Left colon (tissue), 2 donors: ENCODE data around the gene ZNF532. TPM values are rescaled to one million over a fixed set of nuclear protein-coding genes. Genes with fewer than 3 reads are reported as not detected.

Source experiments
- ATAC-seq: fragments of 200-7000 bp; cut with Tn5 transposase; one replicate; pipeline ENCODE4 v1.9.1; 2020; ENCODE audit warnings: mild to moderate bottlenecking, moderate library complexity
- DNase-seq, 2 donors: peaks; one replicate each; pipeline ENCODE4 v3.0.0-alpha.2; 2020
- intact Hi-C, 2 donors: fragments of 100-400 bp; cut with DNase I in 1 of 2; cut with micrococcal nuclease in 1 of 2; formaldehyde crosslinking; loops; one replicate each; pipeline versions ENCODE4 v1.11.2 to v1.14.0; 2022; cut with DNase I, micrococcal nuclease
- total RNA-seq, 2 donors: library from RNA; stranded (reverse); fragmentation: NEBNext Ultra II Directional; extraction: Animal tissue kit (Norgen Biotek cat#: 25700); gene quantifications; one replicate each; pipeline ENCODE4 v1.2.1, GENCODE V29; 2021
- donor health status: DM: no; HTN: no; CAD: no.
- donor health status: DM: yes; HTN: yes; CAD: no.

ZNF532 gene
- total RNA-seq, 2 donors from 2014 or later, result 7.1 to 17.2 TPM

- ATAC-seq, result no peak
- intact Hi-C loops, result no loop called here
- DNase-seq, result no peak
Observed at GRCh38 chr18:58927659-58928058, 63.0 kb downstream of the ZNF532 start.

- ATAC-seq, result no peak
- no peak for DNase-seq
- intact Hi-C loops, result no loop called here
Observed at GRCh38 chr18:58928386-58928785, 63.7 kb downstream of the ZNF532 start.

DNA sequence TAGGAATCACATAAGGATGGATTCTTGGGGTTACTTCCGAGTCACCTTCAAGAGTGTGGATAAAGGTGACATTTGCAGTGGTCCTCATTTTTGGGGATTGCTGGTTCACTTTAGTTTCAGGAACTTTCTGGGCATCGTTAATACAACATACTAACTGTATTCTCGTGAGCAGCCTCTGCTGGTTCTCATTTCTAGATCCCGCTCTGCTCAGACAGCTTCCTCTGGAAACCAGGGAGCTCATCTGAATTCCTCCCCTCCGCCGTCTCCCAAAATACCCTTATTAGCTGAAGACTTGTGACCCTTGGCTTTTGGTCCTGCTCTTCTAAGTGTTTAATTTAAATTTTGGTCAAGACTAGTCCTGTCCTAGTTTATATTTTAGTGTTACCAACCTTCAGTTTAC, 64.5 kb downstream of the ZNF532 start:
- no peak for DNase-seq
- intact Hi-C loops, result no loop called here
- ATAC-seq, result no peak

DNA sequence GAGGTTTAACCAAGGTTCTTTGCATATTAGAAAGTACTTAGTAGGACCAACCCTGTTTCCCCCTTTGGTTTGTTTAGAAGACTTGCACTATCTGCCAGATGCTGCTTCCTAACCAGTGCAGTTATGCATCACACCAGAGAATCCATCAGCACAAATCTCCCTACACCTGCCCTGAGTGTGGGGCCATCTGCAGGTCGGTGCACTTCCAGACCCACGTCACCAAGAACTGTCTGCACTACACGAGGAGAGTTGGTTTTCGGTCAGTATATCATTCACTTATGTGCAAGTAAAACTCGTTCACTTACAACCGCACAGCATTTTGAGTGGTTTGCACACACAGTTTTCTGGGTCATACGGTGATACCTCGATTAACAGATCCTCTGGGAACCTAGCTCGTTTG, 69.7 kb downstream of the ZNF532 start:
- intact Hi-C loops, result no loop called here
- DNase-seq (no peak), ATAC-seq (no peak)

- ATAC-seq, result no peak
- intact Hi-C loops, result no loop called here
- DNase-seq, result no peak
Observed at GRCh38 chr18:58934933-58935577, 70.4 kb downstream of the ZNF532 start.

- ATAC-seq (no peak), DNase-seq (no peak)
- intact Hi-C loops, result no loop called here
Observed at GRCh38 chr18:58937071-58937886, 72.6 kb downstream of the ZNF532 start.

- intact Hi-C loops, result no loop called here
- DNase-seq (no peak), ATAC-seq (no peak)
Observed at GRCh38 chr18:58937887-58938267, 73.2 kb downstream of the ZNF532 start.

DNA sequence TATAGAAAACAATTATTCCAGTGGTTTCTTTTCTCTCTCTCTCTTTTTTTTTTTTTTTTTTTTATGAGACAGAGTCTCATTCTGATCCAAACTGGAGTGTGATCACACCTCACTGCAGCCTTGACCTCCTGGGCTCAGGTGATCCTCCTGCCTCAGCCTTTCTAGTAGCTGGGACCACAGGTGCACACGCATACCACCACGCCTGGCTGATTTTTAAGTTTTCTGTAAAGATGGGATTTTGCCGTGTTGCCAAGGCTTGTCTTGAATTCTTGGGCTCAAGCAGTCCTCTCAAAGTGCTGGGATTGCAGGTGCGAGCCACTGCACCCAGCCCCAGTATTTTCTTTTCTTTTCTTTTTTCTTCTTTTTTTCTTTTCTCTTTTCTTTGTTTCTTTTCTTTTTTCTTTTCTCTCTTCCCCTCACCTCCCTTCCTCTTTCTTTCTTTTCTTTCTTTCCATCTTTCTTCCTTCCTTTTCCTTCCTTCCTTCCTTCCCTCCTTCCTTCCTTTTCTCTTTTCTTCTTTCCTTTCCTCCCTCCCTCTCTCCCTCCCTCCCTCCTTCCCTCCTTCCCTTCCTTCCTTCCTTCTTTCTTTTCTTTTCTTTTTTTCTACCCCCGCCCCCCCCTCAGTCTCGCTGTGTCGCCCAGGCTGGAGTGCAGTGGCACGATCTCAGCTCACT, 76.9 kb downstream of the ZNF532 start:
- no peak for DNase-seq
- no peak for ATAC-seq
- intact Hi-C loops, result no loop called here

GRCh38 chr18:58943896-58944295, 79.2 kb downstream of the ZNF532 start:
- intact Hi-C loops, result no loop called here
- ATAC-seq, result no peak
- DNase-seq, result no peak

DNA sequence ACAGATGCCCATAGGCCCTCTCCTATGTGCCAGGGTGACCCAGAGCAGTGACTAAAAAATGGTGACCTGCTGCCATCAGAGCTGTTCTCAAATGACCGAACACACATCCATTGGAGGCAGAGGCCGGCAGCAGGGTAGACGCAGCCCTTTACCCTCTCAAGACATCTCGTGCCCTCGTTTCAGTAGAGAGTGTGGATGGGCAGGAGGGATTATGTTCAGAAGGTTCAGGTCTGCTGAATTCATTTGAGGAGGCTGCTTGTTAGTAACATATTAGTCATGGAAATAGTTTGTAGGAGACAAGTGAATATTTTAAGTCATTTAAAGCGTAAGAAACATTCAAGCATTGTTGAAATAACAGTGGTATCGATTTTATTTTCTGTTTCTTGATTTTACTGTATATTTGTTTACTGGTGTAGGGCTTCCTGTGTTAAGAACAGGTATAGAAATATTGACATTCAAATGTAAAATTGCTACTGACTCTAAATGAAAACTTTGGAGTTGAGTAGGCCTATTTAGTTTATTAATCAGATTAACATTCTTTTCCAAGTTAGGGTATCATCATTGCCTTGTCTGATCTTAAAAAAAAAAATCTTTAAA, 82.6 kb downstream of the ZNF532 start:
- DNase-seq (no peak), ATAC-seq (no peak)
- intact Hi-C loops, result no loop called here

DNA sequence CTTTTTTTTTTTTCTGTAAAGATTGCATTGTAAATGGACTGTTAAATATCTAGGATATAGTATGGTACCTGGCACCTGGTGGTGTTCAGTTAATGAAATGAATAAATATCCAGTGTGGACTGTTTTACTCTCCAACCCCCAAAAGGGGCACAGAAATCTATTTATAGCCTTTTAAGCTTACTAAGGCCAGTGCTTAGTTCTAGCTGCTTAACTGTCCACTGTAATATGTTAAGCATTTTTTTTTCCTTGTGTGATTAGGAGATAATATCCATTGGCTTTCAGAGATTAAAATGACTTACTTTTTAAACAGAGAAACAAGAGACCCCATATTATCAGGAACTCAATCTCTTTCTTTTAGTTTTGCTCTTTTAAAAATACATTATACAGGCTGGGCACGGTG, 84.4 kb downstream of the ZNF532 start:
- ATAC-seq (no peak), DNase-seq (no peak)
- intact Hi-C loops, result no loop called here

GRCh38 chr18:58951986-58952702, 87.5 kb downstream of the ZNF532 start:
- no peak for ATAC-seq
- intact Hi-C loops, result no loop called here
- DNase-seq, result no peak

DNA sequence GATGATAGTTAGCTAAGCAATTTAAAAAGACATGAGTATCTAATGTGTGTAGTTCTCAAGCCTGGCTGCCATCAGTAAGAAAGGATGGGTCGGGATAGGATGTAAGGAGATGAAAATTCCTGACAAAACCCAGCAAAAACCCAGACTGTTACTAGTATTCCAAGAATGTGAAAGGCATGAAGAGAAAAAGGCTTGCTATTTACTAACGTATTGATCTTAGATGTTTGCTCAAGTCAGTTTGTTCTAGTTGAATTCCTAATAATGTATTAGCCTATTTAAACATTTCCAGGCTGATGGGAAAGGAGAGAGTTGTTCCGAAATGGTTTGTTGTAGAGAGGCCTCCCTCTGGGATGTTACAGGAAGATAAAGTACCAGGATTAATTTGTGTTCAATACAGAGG, 88.2 kb downstream of the ZNF532 start:
- intact Hi-C loops, result no loop called here
- ATAC-seq, result no peak
- DNase-seq, result no peak

DNA sequence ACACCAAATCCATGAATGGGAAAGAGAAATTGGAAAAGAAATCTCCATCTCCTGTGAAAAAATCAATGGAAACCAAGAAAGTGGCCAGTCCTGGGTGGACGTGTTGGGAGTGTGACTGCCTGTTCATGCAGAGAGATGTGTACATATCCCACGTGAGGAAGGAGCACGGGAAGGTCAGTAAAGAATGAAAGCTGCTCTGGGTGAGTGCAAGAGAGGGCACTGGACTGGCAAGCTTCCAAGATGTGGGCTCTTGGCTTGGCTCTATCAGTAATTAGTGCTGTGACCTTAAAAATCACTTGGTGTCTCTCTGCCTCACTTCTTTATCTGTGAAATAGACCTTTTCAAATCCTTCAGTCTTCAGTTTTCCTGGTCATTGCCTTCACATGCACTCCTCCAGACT, 89.0 kb downstream of the ZNF532 start:
- ATAC-seq (no peak), DNase-seq (no peak)
- intact Hi-C loops, result no loop called here

DNA sequence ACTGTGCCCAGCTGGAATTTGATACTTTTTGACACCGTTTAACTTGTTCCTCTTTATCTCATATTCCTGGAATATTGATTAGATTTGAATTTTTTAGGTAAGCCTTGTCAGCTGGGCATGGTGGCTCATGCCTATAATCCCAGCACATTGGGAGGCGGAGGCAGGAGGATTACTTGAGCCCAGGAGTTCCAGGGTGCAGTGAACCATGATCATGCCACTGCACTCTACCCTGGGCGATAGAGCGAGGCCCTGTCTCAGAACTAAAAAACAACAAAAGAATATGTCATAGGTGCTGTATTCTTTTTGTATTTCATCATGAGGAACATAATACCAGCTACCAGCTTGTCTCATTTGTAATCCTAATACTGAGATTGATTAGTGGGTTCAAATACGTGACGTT, 90.3 kb downstream of the ZNF532 start:
- ATAC-seq (no peak), DNase-seq (no peak)
- intact Hi-C loops, result no loop called here

GRCh38 chr18:58955738-58956137, 91.1 kb downstream of the ZNF532 start:
- ATAC-seq (no peak), DNase-seq (no peak)
- intact Hi-C loops, result no loop called here

DNA sequence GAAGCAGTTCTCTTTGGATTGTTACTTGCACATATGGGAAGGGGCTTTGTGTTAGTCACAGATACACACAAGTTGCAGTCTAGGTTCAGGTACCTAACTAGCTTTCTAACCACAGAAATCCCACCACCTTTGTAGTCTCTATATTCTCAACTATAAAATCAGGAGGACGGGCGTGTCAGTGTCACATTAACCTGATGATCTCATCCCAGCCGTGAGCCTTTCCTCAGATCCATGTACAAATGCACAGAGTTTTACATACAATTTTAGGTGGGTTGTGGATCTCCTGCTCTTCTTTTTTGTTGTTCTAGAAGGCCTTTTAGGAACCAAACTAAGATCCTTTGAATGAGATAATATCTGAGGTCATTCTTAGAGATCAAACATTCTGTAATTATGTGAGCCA, 94.0 kb downstream of the ZNF532 start:
- intact Hi-C loops, result no loop called here
- ATAC-seq (no peak), DNase-seq (no peak)

- DNase-seq, result no peak
- ATAC-seq, result no peak
- intact Hi-C loops, result no loop called here
Observed at GRCh38 chr18:58960508-58960907, 95.8 kb downstream of the ZNF532 start.
